ENCODE results near the gene WHAMM.

DNA sequence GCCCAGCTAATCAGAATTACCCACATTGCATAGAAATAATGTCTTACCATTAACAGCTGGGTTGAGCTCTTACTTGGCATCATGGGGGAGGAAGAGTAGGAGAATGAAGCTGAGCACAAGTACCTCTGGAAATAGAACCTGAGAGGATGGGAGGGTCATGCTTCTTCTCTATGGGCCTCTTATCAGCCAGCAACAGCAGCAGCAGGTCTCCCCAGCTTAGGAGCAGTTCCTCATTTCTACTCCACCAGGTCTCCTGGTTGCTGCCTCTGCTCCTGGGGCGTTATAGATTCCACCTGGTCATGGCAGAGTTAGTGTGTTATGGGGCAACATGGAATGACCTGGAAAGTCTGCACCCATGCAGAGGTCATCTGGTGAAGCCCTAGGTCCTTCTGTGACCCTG is 6.9 kb upstream of the WHAMM start:
- TF ChIP-seq ZNF560 (tag by site-specific recombination; IDR thresholded peaks at IDR 0.05; ENCODE audit: borderline replicate concordance): no peak
- TF ChIP-seq, protein P1, sequence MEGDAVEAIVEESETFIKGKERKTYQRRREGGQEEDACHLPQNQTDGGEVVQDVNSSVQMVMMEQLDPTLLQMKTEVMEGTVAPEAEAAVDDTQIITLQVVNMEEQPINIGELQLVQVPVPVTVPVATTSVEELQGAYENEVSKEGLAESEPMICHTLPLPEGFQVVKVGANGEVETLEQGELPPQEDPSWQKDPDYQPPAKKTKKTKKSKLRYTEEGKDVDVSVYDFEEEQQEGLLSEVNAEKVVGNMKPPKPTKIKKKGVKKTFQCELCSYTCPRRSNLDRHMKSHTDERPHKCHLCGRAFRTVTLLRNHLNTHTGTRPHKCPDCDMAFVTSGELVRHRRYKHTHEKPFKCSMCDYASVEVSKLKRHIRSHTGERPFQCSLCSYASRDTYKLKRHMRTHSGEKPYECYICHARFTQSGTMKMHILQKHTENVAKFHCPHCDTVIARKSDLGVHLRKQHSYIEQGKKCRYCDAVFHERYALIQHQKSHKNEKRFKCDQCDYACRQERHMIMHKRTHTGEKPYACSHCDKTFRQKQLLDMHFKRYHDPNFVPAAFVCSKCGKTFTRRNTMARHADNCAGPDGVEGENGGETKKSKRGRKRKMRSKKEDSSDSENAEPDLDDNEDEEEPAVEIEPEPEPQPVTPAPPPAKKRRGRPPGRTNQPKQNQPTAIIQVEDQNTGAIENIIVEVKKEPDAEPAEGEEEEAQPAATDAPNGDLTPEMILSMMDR (tag by site-specific recombination; IDR thresholded peaks at IDR 0.05): no peak
- no peak for TF ChIP-seq ZNF138 (tag by site-specific recombination; IDR thresholded peaks at IDR 0.05; ENCODE audit: borderline replicate concordance)

Data from HEK293 (cell line).